Endothelial cell of umbilical vein (primary cell): ENCODE results near the gene SIPA1. TPM values are rescaled to one million over a fixed set of nuclear protein-coding genes. Genes with fewer than 3 reads are reported as not detected.

Experiments
- BruUV-seq: library from RNA; stranded (reverse); fragments of 400-500 nt; replicated peaks from 2 replicates; lab custom pipeline; 2021; lab: Mats Ljungman, UMichigan
- CTCF ChIA-PET: fragments of 300-600, 350-600 bp; sonication (Branson Sonifier 250); formaldehyde crosslinking; loops from one replicate; lab custom pipeline; 2021; ENCODE audit warnings: antibody characterized with exemption, inconsistent platforms; lab: Charles Lee
- POLR2A ChIA-PET: fragments of 300-600, 350-600 bp; sonication (Branson Sonifier 250); formaldehyde crosslinking; loops from one replicate; lab custom pipeline; 2021; ENCODE audit warnings: antibody characterized with exemption, inconsistent platforms; lab: Charles Lee
- DNase-seq: peaks from one replicate; pipeline ENCODE4 v3.0.0-alpha.2; 2011; ENCODE audit warnings: low read depth, low spot score
- FAIRE-seq: peaks from 2 replicates; lab custom pipeline; 2011; peaks lifted over from hg19 to GRCh38; lab: Jason Lieb, UNC
- H2AFZ ChIP-seq: 2 replicates; pipeline ENCODE4 v1.6.0; 2012; ENCODE audit warnings: low read depth, low read length, control low read depth, inconsistent platforms
- H3K27ac ChIP-seq: 2 replicates; pipeline ENCODE4 v1.5.1; 2011; ENCODE audit warnings: low read depth, mild to moderate bottlenecking, control low read depth, low read length, moderate library complexity; ENCODE audit not compliant: insufficient read depth
- H3K27me3 ChIP-seq, 2 experiments: 2 replicates each; pipeline versions ENCODE4 v1.6.0 to v1.6.1; 2011; ENCODE audit warnings: low read length in 2 of 2, mixed read lengths in 1 of 2; ENCODE audit not compliant: control insufficient read depth in 2 of 2, insufficient read depth in 2 of 2
- H3K36me3 ChIP-seq, 2 experiments: 2 replicates in 1 of 2; 3 replicates in 1 of 2; pipeline ENCODE4 v1.5.1; 2011; ENCODE audit warnings: low read length in 2 of 2, mild to moderate bottlenecking in 1 of 2, moderate library complexity in 1 of 2; ENCODE audit not compliant: control insufficient read depth in 2 of 2, insufficient read depth in 2 of 2; ENCODE audit errors: extremely low read depth in 1 of 2
- H3K4me1 ChIP-seq: 3 replicates; pipeline ENCODE4 v1.5.1; 2011; ENCODE audit warnings: mild to moderate bottlenecking, low read length; ENCODE audit not compliant: control insufficient read depth, insufficient read depth; ENCODE audit errors: extremely low read depth
- H3K4me2 ChIP-seq: 2 replicates; pipeline ENCODE4 v1.6.1; 2011; ENCODE audit warnings: low read length, control low read depth, mixed read lengths; ENCODE audit not compliant: insufficient read depth
- H3K4me3 ChIP-seq, 3 experiments: fragments of 200-600 bp in 1 of 3; sonication (generic), shearing (Covaris generic) in 1 of 3; replicated peaks in 1 of 3; 2 replicates each; pipeline ENCODE4 v1.5.1; 2011 to 2016; ENCODE audit warnings: control low read depth in 3 of 3, low read length in 3 of 3, mild to moderate bottlenecking in 2 of 3, inconsistent platforms in 1 of 3, low read depth in 1 of 3, moderate library complexity in 1 of 3; ENCODE audit not compliant: insufficient read depth in 1 of 3
- H3K79me2 ChIP-seq: 2 replicates; pipeline ENCODE4 v1.6.0; 2012; ENCODE audit warnings: low read length, inconsistent platforms; ENCODE audit not compliant: control insufficient read depth, insufficient read depth
- H3K9ac ChIP-seq: replicated peaks from 2 replicates; pipeline ENCODE3; 2011; ENCODE audit warnings: low read length, control low read depth; ENCODE audit not compliant: insufficient read depth; ENCODE audit errors: extremely low read depth
- H3K9me1 ChIP-seq: replicated peaks from 3 replicates; pipeline ENCODE4 v1.6.0; 2011; ENCODE audit warnings: mild to moderate bottlenecking, low read length; ENCODE audit not compliant: control insufficient read depth, insufficient read depth; ENCODE audit errors: extremely low read depth
- H3K9me3 ChIP-seq: replicated peaks from 2 replicates; pipeline ENCODE4 v1.5.1; 2012; ENCODE audit warnings: low read length, inconsistent platforms; ENCODE audit not compliant: control insufficient read depth, insufficient read depth
- H4K20me1 ChIP-seq: replicated peaks from 2 replicates; pipeline ENCODE3; 2011; ENCODE audit warnings: mild to moderate bottlenecking, low read length; ENCODE audit not compliant: control insufficient read depth, insufficient read depth; ENCODE audit errors: extremely low read depth
- CTCF ChIP-seq, 2 donors: IDR thresholded peaks; 1 replicate in 1 of 2; 2 replicates in 1 of 2; pipeline ENCODE4 v1.5.1; 2011; ENCODE audit warnings: low read length in 2 of 2, mild to moderate bottlenecking in 2 of 2, moderate library complexity in 2 of 2, control low read depth in 1 of 2, inconsistent platforms in 1 of 2, low read depth in 1 of 2; ENCODE audit not compliant: insufficient read depth in 1 of 2; ENCODE audit errors: extremely low read depth in 1 of 2
- EZH2 ChIP-seq: IDR thresholded peaks from 2 replicates; pipeline ENCODE4 v1.6.1; 2012; ENCODE audit warnings: borderline replicate concordance, low read depth, mild to moderate bottlenecking, moderate library complexity, low read length, inconsistent platforms; ENCODE audit not compliant: severe bottlenecking
- FOS ChIP-seq: IDR thresholded peaks from 2 replicates; pipeline ENCODE4 v1.6.1; 2011; ENCODE audit warnings: mild to moderate bottlenecking, low read length, moderate library complexity, borderline replicate concordance; ENCODE audit not compliant: insufficient read depth
- GATA2 ChIP-seq: IDR thresholded peaks from 2 replicates; pipeline ENCODE4 v1.7.0; 2011; ENCODE audit warnings: low read depth, mild to moderate bottlenecking, moderate library complexity, mixed read lengths, low read length; ENCODE audit not compliant: insufficient read length, insufficient read depth
- JUN ChIP-seq: IDR thresholded peaks from 2 replicates; pipeline ENCODE4 v1.6.1; 2011; ENCODE audit warnings: borderline replicate concordance, low read depth; ENCODE audit not compliant: insufficient read length, insufficient read depth
- MAX ChIP-seq: IDR thresholded peaks from 2 replicates; pipeline ENCODE4 v1.6.1; 2011; ENCODE audit not compliant: insufficient read depth, insufficient read length
- MYC ChIP-seq: IDR thresholded peaks from one replicate; pipeline ENCODE4 v1.6.1; 2011; ENCODE audit warnings: mild to moderate bottlenecking, low read depth, low read length
- POLR2A ChIP-seq: IDR thresholded peaks from 2 replicates; pipeline ENCODE4 v1.6.1; 2012; ENCODE audit warnings: low read depth, mild to moderate bottlenecking, control low read depth, low read length
- POLR2AphosphoS5 ChIP-seq: IDR thresholded peaks from 2 replicates; pipeline ENCODE4 v1.6.1; 2012; ENCODE audit warnings: low read depth, mild to moderate bottlenecking, control low read depth, low read length, moderate library complexity; ENCODE audit not compliant: insufficient read depth
- dilution Hi-C: fragments of 300-500 bp; cut with MboI; formaldehyde crosslinking; loops from one replicate; pipeline ENCODE4 v1.15.0; 2019; ENCODE audit warnings: low sequenced_read_pairs; ENCODE audit not compliant: extremely low pct_ligation_motif_present
- intact Hi-C: fragments of 100-400 bp; cut with micrococcal nuclease; formaldehyde crosslinking; loops from one replicate; pipeline ENCODE4 v1.10.0; 2022
- polyA plus RNA-seq, 4 experiments: library from polyadenylated mRNA; depleted of rRNA in 3 of 4; stranded (reverse) in 3 of 4; unstranded in 1 of 4; fragments of >200 nt; gene quantifications; 2 replicates each; pipeline versions ENCODE4 v1.2.1 to v1.2.3, GENCODE V29; 2011 to 2012; ENCODE audit warnings: missing spikeins in 1 of 4
- total RNA-seq: library from RNA; stranded (reverse); gene quantifications from 2 replicates; pipeline ENCODE4 v1.2.3, GENCODE V29; 2021

Gene SIPA1
- total and polyA plus RNA-seq, 2 donors (not counting 3 experiments of a cell fraction or from before 2014, with no cell fraction given): 67.5 to 119 TPM

DNA sequence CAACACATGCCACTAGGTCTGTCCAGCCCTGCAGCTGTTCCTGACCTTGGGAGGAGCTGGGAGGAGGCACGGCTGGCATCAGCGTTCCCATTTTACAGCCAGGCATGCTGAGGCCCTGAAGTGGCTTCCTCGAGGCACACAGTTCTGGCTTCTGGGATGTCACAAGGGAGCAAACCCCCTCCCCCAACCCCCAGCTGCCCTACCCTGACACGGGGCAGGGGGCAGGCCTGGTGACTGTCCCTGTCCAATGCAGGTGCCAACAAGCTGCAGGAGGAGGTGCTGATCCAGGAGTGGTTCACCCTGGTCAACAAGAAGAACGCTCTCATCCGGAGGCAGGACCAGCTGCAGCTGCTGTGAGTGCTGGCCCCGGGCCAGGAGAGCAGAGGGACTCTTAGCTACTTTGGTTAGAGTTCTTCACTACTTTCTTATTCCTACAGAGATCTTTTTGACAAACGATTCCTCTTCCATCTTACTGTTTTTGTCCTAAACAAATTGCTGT lies 47.6 kb upstream of the SIPA1 start:
- no peak overlapping the region for H2AFZ ChIP-seq
- no peak overlapping the region for H3K4me3 ChIP-seq
- intact Hi-C loops: loop anchor here (5.0 kb wide), 1 partner anchor 223 kb away; no protein-coding TSS in a partner anchor
- FAIRE-seq: no peak
- H3K4me1 ChIP-seq: peaks cover 7% of the 10 kb centered on the region
- no peak overlapping the region for H3K9ac ChIP-seq
- no peaks in the 10 kb centered on the region for H4K20me1 ChIP-seq
- BruUV-seq: no TSS peak
- TF ChIP-seq FOS: no peak
- no peak for TF ChIP-seq MYC
- no peak for TF ChIP-seq GATA2
- no peak for TF ChIP-seq MAX
- TF ChIP-seq EZH2: no peak
- TF ChIP-seq POLR2AphosphoS5: no peak
- TF ChIP-seq CTCF (IDR thresholded peaks at IDR 0.05; ENCODE audit: extremely low read depth in 1 of 2, insufficient read depth in 1 of 2, low read depth in 1 of 2, low read length in 2 of 2): no peak
- TF ChIP-seq JUN: no peak
- no peak for TF ChIP-seq POLR2A
- no peaks in the 10 kb centered on the region for H3K27me3 ChIP-seq
- no peaks in the 10 kb centered on the region for H3K36me3 ChIP-seq
- dilution Hi-C loops: no loop called here
- H3K27ac ChIP-seq: no peak overlapping the region
- no peaks in the 10 kb centered on the region for H3K9me1 ChIP-seq
- ChIA-PET CTCF (interaction anchor here (1.1 to 12.2 kb wide), 8 partner anchors 16 to 58 kb away, joined by 3 to 206 read pairs (median 4); partner anchors contain the start of genes EHBP1L1, FAM89B, PCNX3 and ZNRD2), POLR2A (no interaction called here)
- no peaks in the 10 kb centered on the region for H3K79me2 ChIP-seq
- H3K4me2 ChIP-seq: no peak overlapping the region
- H3K9me3 ChIP-seq: no peaks in the 10 kb centered on the region
- no peak for DNase-seq
